Mammary epithelial cell (primary cell): ENCODE data around the gene PTCH1.

Source experiments
- CTCF ChIP-seq, 2 donors: IDR thresholded peaks in 1 of 2; conservative IDR thresholded peaks in 1 of 2; 2 replicates each; pipeline ENCODE4 v1.5.1; 2011 to 2012; ENCODE audit warnings: inconsistent platforms in 2 of 2, low read length in 2 of 2, mild to moderate bottlenecking in 2 of 2, control low read depth in 1 of 2, low read depth in 1 of 2; ENCODE audit not compliant: insufficient read depth in 1 of 2; ENCODE audit errors: extremely low read depth in 1 of 2
- EZH2 ChIP-seq: IDR thresholded peaks from 2 replicates; pipeline ENCODE4 v1.6.1; 2012; ENCODE audit warnings: low read length, inconsistent platforms, borderline replicate concordance

GRCh38 chr9:95477885-95478284 lies 38.9 kb downstream of the PTCH1 start:
- TF ChIP-seq CTCF (conservative IDR thresholded peaks at IDR 0.05 in 1 of 2, IDR thresholded peaks at IDR 0.05 in 1 of 2; ENCODE audit: extremely low read depth in 1 of 2, insufficient read depth in 1 of 2, low read depth in 1 of 2, low read length in 2 of 2), result no peak
- no peak for TF ChIP-seq EZH2
